Left ventricle myocardium superior (tissue), 1 donor: ENCODE measurements around the gene WNT1. TPM values are rescaled to one million over a fixed set of nuclear protein-coding genes. Genes with fewer than 3 reads are reported as not detected.

Source experiments
- ATAC-seq: fragments of 200-7000 bp; cut with Tn5 transposase; one replicate; pipeline ENCODE4 v1.9.1; 2020; ENCODE audit warnings: mild to moderate bottlenecking, moderate library complexity
- DNase-seq: peaks from one replicate; pipeline ENCODE4 v3.0.0-alpha.2; 2020
- intact Hi-C: fragments of 100-400 bp; cut with micrococcal nuclease; formaldehyde crosslinking; loops from one replicate; pipeline ENCODE4 v1.11.0; 2022
- long read RNA-seq: library from polyadenylated mRNA; unstranded; transcript quantifications from one replicate; pipeline ENCODE4 v2.0.0, GENCODE V29; 2021
- total RNA-seq: library from RNA; stranded (reverse); fragmentation: NEBNext Ultra II Directional; extraction: Animal tissue kit (Norgen Biotek cat#: 25700); gene quantifications from one replicate; pipeline ENCODE4 v1.2.1, GENCODE V29; 2021
- donor health status: DM: no; HTN: yes; CAD: no; lungs with severe emphysema.

WNT1 gene
- total RNA-seq, result not detected
- long read RNA-seq, result 0 reads

- ATAC-seq, result peak; percentile 25
Measured at GRCh38 chr12:48978291-48978740, at the start of gene WNT1. Gene WNT1, plus strand, starts transcription at chr12:48978322. Its CDS starts 329 bp downstream, at chr12:48978651.

GRCh38 chr12:48929551-48929950 lies 48.6 kb upstream of the WNT1 start:
- intact Hi-C loops, result no loop called here
- DNase-seq, result no peak
- ATAC-seq, result no peak

More at GRCh38 chr12:48978291-48978740, at the start of gene WNT1:
- intact Hi-C loops, result no loop called here
- no peak for DNase-seq

GRCh38 chr12:48930475-48930874 lies 47.6 kb upstream of the WNT1 start:
- intact Hi-C loops, result loop anchor here (10.0 kb wide), 1 partner anchor 54 kb away; no protein-coding TSS in a partner anchor
- no peak for DNase-seq
- no peak for ATAC-seq

GRCh38 chr12:48932878-48933277 lies 45.2 kb upstream of the WNT1 start:
- ATAC-seq (no peak), DNase-seq (no peak)
- intact Hi-C loops, result loop anchor here (10.0 kb wide), 1 partner anchor 52 kb away; no protein-coding TSS in a partner anchor

- ATAC-seq, result no peak
- intact Hi-C loops, result loop anchor here (10.0 kb wide), 1 partner anchor 51 kb away; no protein-coding TSS in a partner anchor
- no peak for DNase-seq
Measured at GRCh38 chr12:48933664-48934311, 44.3 kb upstream of the WNT1 start.

GRCh38 chr12:48934312-48934706 lies 43.8 kb upstream of the WNT1 start:
- DNase-seq (no peak), ATAC-seq (no peak)
- intact Hi-C loops, result loop anchor here (10.0 kb wide), 1 partner anchor 50 kb away; no protein-coding TSS in a partner anchor

- peak; percentile 79 for DNase-seq
- ATAC-seq, result peak; percentile 73
- intact Hi-C loops, result loop anchor here (10.0 kb wide), 1 partner anchor 48 kb away; no protein-coding TSS in a partner anchor
Measured at GRCh38 chr12:48936379-48936979, 41.6 kb upstream of the WNT1 start.

GRCh38 chr12:48937170-48937569 lies 41.0 kb upstream of the WNT1 start:
- DNase-seq, result no peak
- intact Hi-C loops, result loop anchor here (10.0 kb wide), 1 partner anchor 48 kb away; no protein-coding TSS in a partner anchor
- no peak for ATAC-seq

- ATAC-seq (no peak), DNase-seq (no peak)
- intact Hi-C loops, result loop anchor here (10.0 kb wide), 1 partner anchor 46 kb away; no protein-coding TSS in a partner anchor
Measured at GRCh38 chr12:48938805-48939204, 39.3 kb upstream of the WNT1 start.

- DNase-seq (no peak), ATAC-seq (no peak)
- intact Hi-C loops, result no loop called here
Measured at GRCh38 chr12:48940181-48940580, 37.9 kb upstream of the WNT1 start.

GRCh38 chr12:48943221-48943620 lies 34.9 kb upstream of the WNT1 start:
- no peak for DNase-seq
- ATAC-seq, result no peak
- intact Hi-C loops, result no loop called here

- DNase-seq (no peak), ATAC-seq (no peak)
- intact Hi-C loops, result no loop called here
Measured at GRCh38 chr12:48946205-48946604, 31.9 kb upstream of the WNT1 start.

- ATAC-seq (no peak), DNase-seq (no peak)
- intact Hi-C loops, result no loop called here
Measured at GRCh38 chr12:48946943-48947342, 31.2 kb upstream of the WNT1 start.

- intact Hi-C loops, result no loop called here
- DNase-seq, result no peak
- ATAC-seq, result no peak
Measured at GRCh38 chr12:48947727-48948126, 30.4 kb upstream of the WNT1 start.

GRCh38 chr12:48952691-48953090 lies 25.4 kb upstream of the WNT1 start:
- no peak for ATAC-seq
- intact Hi-C loops, result no loop called here
- no peak for DNase-seq

GRCh38 chr12:48954061-48954460 lies 24.1 kb upstream of the WNT1 start:
- intact Hi-C loops, result no loop called here
- ATAC-seq, result no peak
- DNase-seq, result no peak

GRCh38 chr12:48954841-48955501 lies 23.2 kb upstream of the WNT1 start:
- intact Hi-C loops, result no loop called here
- DNase-seq (peak; percentile 46), ATAC-seq (no peak)

- intact Hi-C loops, result no loop called here
- ATAC-seq, result peak; percentile 91
- DNase-seq, result peak; percentile 87
Measured at GRCh38 chr12:48956279-48957140, 21.6 kb upstream of the WNT1 start.
